SIG-M5 (cell line): ENCODE results near the gene SHISA4.
"Not testable (repeated sequence)": the region's sequence is repeated elsewhere in the genome, so short reads cannot be mapped to it uniquely, and the experiment has no call there.

Source experiments
- DNase-seq: peaks from one replicate; lab custom pipeline; 2025; lab: John Stamatoyannopoulos, UW

The SHISA4 gene

GRCh38 chr1:201930803-201931202 is 42.1 kb downstream of the SHISA4 start:
- no peak for DNase-seq

GRCh38 chr1:201933840-201934430 is 45.2 kb downstream of the SHISA4 start:
- DNase-seq: no peak

- no peak for DNase-seq
These were observed 49.0 kb downstream of the SHISA4 start for GRCh38 chr1:201937624-201938213.

- DNase-seq: no peak
These were observed 49.8 kb downstream of the SHISA4 start for GRCh38 chr1:201938440-201939035.

GRCh38 chr1:201939148-201939547 is 50.5 kb downstream of the SHISA4 start:
- no peak for DNase-seq

- DNase-seq: no peak
These were observed 50.9 kb downstream of the SHISA4 start for GRCh38 chr1:201939574-201939973.

- DNase-seq: not testable (repeated sequence)
These were observed 51.6 kb downstream of the SHISA4 start for GRCh38 chr1:201940316-201940715.

GRCh38 chr1:201941420-201942128 is 52.9 kb downstream of the SHISA4 start:
- no peak for DNase-seq

GRCh38 chr1:201942129-201942495 is 53.4 kb downstream of the SHISA4 start:
- no peak for DNase-seq
